ENCODE data around the gene AKT1. TPM values are rescaled to one million over a fixed set of nuclear protein-coding genes. Genes with fewer than 3 reads are reported as not detected.
A peak's percentile ranks its signal among the peaks of the same experiment; 100 is the strongest.

AKT1 gene
- total and polyA plus RNA-seq, 2 of the 13 experiments (the other 11 are each of a cell fraction or from before 2014, with no cell fraction given): 96.2 to 116 TPM

GRCh38 chr14:104752735-104753527 is 42.6 kb downstream of the AKT1 start, which contains the start of gene SIVA1 (continued):
- peak; percentile 93 for TF ChIP-seq ARID4A (CRISPR knock-in tag; IDR thresholded peaks at IDR 0.05; ENCODE audit: borderline replicate concordance)
- peak; percentile 82 for TF ChIP-seq ZNF687 (CRISPR knock-in tag; IDR thresholded peaks at IDR 0.05)
- no peak for TF ChIP-seq ZNF30 (CRISPR knock-in tag; IDR thresholded peaks at IDR 0.05)
- TF ChIP-seq HOXA7 (CRISPR knock-in tag; IDR thresholded peaks at IDR 0.05): peak; percentile 78; the same call in 1 of the 2 replicates
- TF ChIP-seq, protein P1, sequence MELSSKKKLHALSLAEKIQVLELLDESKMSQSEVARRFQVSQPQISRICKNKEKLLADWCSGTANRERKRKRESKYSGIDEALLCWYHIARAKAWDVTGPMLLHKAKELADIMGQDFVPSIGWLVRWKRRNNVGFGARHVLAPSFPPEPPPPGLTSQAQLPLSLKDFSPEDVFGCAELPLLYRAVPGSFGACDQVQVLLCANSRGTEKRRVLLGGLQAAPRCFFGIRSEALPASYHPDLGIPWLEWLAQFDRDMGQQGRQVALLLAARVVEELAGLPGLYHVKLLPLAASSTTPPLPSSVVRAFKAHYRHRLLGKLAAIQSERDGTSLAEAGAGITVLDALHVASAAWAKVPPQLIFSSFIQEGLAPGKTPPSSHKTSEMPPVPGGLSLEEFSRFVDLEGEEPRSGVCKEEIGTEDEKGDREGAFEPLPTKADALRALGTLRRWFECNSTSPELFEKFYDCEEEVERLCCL (CRISPR knock-in tag; IDR thresholded peaks at IDR 0.05; ENCODE audit: borderline replicate concordance): no peak
- TF ChIP-seq AGO1 (IDR thresholded peaks at IDR 0.05; ENCODE audit: low read depth, low read length, poor library complexity, severe bottlenecking): peak; percentile 99
- TF ChIP-seq SRSF9 (IDR thresholded peaks at IDR 0.05; ENCODE audit: borderline replicate concordance, insufficient read depth, low read depth, low read length, poor library complexity, severe bottlenecking): no peak
- TF ChIP-seq, protein P2, sequence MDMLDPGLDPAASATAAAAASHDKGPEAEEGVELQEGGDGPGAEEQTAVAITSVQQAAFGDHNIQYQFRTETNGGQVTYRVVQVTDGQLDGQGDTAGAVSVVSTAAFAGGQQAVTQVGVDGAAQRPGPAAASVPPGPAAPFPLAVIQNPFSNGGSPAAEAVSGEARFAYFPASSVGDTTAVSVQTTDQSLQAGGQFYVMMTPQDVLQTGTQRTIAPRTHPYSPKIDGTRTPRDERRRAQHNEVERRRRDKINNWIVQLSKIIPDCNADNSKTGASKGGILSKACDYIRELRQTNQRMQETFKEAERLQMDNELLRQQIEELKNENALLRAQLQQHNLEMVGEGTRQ (IDR thresholded peaks at IDR 0.05; ENCODE audit: low read depth, low read length): no peak
- TF ChIP-seq, protein P2 (CRISPR knock-in tag; IDR thresholded peaks at IDR 0.05; ENCODE audit: borderline replicate concordance): 0 out of 2 replicates have a peak, but pooled peaks have one; percentile 50
- TF ChIP-seq, protein P3, sequence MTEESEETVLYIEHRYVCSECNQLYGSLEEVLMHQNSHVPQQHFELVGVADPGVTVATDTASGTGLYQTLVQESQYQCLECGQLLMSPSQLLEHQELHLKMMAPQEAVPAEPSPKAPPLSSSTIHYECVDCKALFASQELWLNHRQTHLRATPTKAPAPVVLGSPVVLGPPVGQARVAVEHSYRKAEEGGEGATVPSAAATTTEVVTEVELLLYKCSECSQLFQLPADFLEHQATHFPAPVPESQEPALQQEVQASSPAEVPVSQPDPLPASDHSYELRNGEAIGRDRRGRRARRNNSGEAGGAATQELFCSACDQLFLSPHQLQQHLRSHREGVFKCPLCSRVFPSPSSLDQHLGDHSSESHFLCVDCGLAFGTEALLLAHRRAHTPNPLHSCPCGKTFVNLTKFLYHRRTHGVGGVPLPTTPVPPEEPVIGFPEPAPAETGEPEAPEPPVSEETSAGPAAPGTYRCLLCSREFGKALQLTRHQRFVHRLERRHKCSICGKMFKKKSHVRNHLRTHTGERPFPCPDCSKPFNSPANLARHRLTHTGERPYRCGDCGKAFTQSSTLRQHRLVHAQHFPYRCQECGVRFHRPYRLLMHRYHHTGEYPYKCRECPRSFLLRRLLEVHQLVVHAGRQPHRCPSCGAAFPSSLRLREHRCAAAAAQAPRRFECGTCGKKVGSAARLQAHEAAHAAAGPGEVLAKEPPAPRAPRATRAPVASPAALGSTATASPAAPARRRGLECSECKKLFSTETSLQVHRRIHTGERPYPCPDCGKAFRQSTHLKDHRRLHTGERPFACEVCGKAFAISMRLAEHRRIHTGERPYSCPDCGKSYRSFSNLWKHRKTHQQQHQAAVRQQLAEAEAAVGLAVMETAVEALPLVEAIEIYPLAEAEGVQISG (CRISPR knock-in tag; IDR thresholded peaks at IDR 0.05): peak; percentile 72; the same call in 1 of the 2 replicates
